OCI-LY1 (cell line): ENCODE results near the gene PPIE.
"Not testable (repeated sequence)": the region's sequence is repeated elsewhere in the genome, so short reads cannot be mapped to it uniquely, and the experiment has no call there.

Source experiments
- H2AFZ ChIP-seq: fragments of 200-600 bp; sonication (generic), shearing (Covaris generic); 2 replicates; pipeline ENCODE4 v1.6.0; 2014; ENCODE audit warnings: antibody characterized with exemption, mild to moderate bottlenecking, low read length
- H3F3A ChIP-seq: fragments of 200-600 bp; sonication (generic), shearing (Covaris generic); 2 replicates; pipeline ENCODE4 v1.6.0; 2014; ENCODE audit warnings: mild to moderate bottlenecking, antibody characterized with exemption, low read length, moderate library complexity; ENCODE audit not compliant: insufficient read depth
- H3K27ac ChIP-seq: fragments of 200-600 bp; sonication (generic); 2 replicates; pipeline ENCODE4 v1.5.1; 2014; ENCODE audit warnings: low read length, mixed run types, mild to moderate bottlenecking, low read depth; ENCODE audit not compliant: poor library complexity, severe bottlenecking
- H3K27me3 ChIP-seq: fragments of 200-600 bp; sonication (generic); 2 replicates; pipeline ENCODE4 v1.6.0; 2014; ENCODE audit warnings: antibody characterized with exemption, mild to moderate bottlenecking, low read length, moderate library complexity; ENCODE audit not compliant: insufficient read depth
- H3K36me3 ChIP-seq: fragments of 200-600 bp; sonication (generic); 2 replicates; pipeline ENCODE4 v1.6.1; 2014; ENCODE audit warnings: mild to moderate bottlenecking, antibody characterized with exemption, low read length, moderate library complexity, mixed read lengths; ENCODE audit not compliant: insufficient read depth
- H3K4me1 ChIP-seq: fragments of 200-600 bp; sonication (generic); 2 replicates; pipeline ENCODE4 v1.5.1; 2014; ENCODE audit warnings: mild to moderate bottlenecking, low read length, moderate library complexity; ENCODE audit not compliant: insufficient read depth, severe bottlenecking
- H3K4me2 ChIP-seq: fragments of 200-600 bp; sonication (generic), shearing (Covaris generic); 2 replicates; pipeline ENCODE4 v1.6.1; 2014; ENCODE audit warnings: low read length
- H3K4me3 ChIP-seq: fragments of 200-600 bp; sonication (generic); 2 replicates; pipeline ENCODE4 v1.5.1; 2014; ENCODE audit warnings: low read length, low read depth, mild to moderate bottlenecking, mixed read lengths; ENCODE audit not compliant: poor library complexity, severe bottlenecking
- H3K79me2 ChIP-seq: fragments of 200-600 bp; shearing (Covaris generic); 2 replicates; pipeline ENCODE4 v1.6.1; 2016; ENCODE audit warnings: mixed run types, low read length, mixed read lengths; ENCODE audit not compliant: insufficient read depth
- H3K9ac ChIP-seq: fragments of 200-600 bp; sonication (generic), shearing (Covaris generic); 2 replicates; pipeline ENCODE4 v1.6.1; 2014; ENCODE audit warnings: mild to moderate bottlenecking, low read length, mixed read lengths
- H3K9me2 ChIP-seq: fragments of 200-600 bp; sonication (generic), shearing (Covaris generic); 2 replicates; pipeline ENCODE4 v1.6.1; 2014; ENCODE audit warnings: low read depth, mild to moderate bottlenecking, low read length, mixed read lengths
- H3K9me3 ChIP-seq: fragments of 200-600 bp; shearing (Covaris generic); 2 replicates; pipeline ENCODE4 v1.6.1; 2014; ENCODE audit warnings: low read length, mixed read lengths
- H4K20me1 ChIP-seq: fragments of 200-600 bp; sonication (generic), shearing (Covaris generic); 2 replicates; pipeline ENCODE4 v1.6.0; 2016; ENCODE audit warnings: mild to moderate bottlenecking, low read length; ENCODE audit not compliant: insufficient read depth
- CTCF ChIP-seq: fragments of 200-600 bp; sonication (generic), shearing (Covaris generic); IDR thresholded peaks from 2 replicates; pipeline ENCODE4 v1.5.1; 2017; ENCODE audit warnings: mild to moderate bottlenecking, antibody characterized with exemption, low read length, moderate library complexity, mixed read lengths
- EZH2 ChIP-seq: fragments of 200-600 bp; sonication (generic), shearing (Covaris generic); IDR thresholded peaks from 2 replicates; pipeline ENCODE4 v1.8.0; 2017; ENCODE audit warnings: borderline replicate concordance, mixed run types, mild to moderate bottlenecking, antibody characterized with exemption, low read length, moderate library complexity, mixed read lengths

The PPIE gene

GRCh38 chr1:39782103-39782502 lies 43.4 kb downstream of the PPIE start:
- H3K4me2 ChIP-seq, result no peak overlapping the region
- no peaks in the 10 kb centered on the region for H3K79me2 ChIP-seq

GRCh38 chr1:39782685-39783084 lies 44.0 kb downstream of the PPIE start:
- not testable (repeated sequence) for H3F3A ChIP-seq, H3K36me3 ChIP-seq, H3K9ac ChIP-seq, H3K4me3 ChIP-seq, H4K20me1 ChIP-seq, H3K4me1 ChIP-seq, H3K9me3 ChIP-seq, H3K9me2 ChIP-seq, H2AFZ ChIP-seq, H3K4me2 ChIP-seq, H3K27ac ChIP-seq, H3K27me3 ChIP-seq, H3K79me2 ChIP-seq

More at GRCh38 chr1:39782103-39782502, 43.4 kb downstream of the PPIE start:
- Histone ChIP-seq H4K20me1 (no peaks in the 10 kb centered on the region), H3K4me3 (no peak overlapping the region), H3K36me3 (no peaks in the 10 kb centered on the region), H3K9ac (no peak overlapping the region), H3K9me3 (no peaks in the 10 kb centered on the region), H3K4me1 (no peaks in the 10 kb centered on the region), H3F3A (no peaks in the 10 kb centered on the region), H3K27me3 (no peaks in the 10 kb centered on the region; the same call in 1 of the 2 replicates), H3K27ac (no peak overlapping the region), H3K9me2 (no peaks in the 10 kb centered on the region), H2AFZ (no peak overlapping the region)
- no peak for TF ChIP-seq EZH2
- no peak for TF ChIP-seq CTCF

GRCh38 chr1:39786303-39787107 lies 47.8 kb downstream of the PPIE start:
- not testable (repeated sequence) for H3K27ac ChIP-seq, H2AFZ ChIP-seq, H3K27me3 ChIP-seq, H4K20me1 ChIP-seq, H3K79me2 ChIP-seq, H3K9ac ChIP-seq, H3F3A ChIP-seq, H3K9me2 ChIP-seq, H3K9me3 ChIP-seq, H3K4me3 ChIP-seq, H3K4me2 ChIP-seq, H3K36me3 ChIP-seq
- peaks cover 13% of the 10 kb centered on the region for H3K4me1 ChIP-seq

GRCh38 chr1:39787108-39787375 lies 48.4 kb downstream of the PPIE start:
- H3K36me3 ChIP-seq, H3K79me2 ChIP-seq, H2AFZ ChIP-seq, H3K4me3 ChIP-seq, H3K27ac ChIP-seq, H3K9ac ChIP-seq, H3F3A ChIP-seq, H3K27me3 ChIP-seq, H3K9me3 ChIP-seq, H3K9me2 ChIP-seq, H4K20me1 ChIP-seq, H3K4me2 ChIP-seq: not testable (repeated sequence)
- H3K4me1 ChIP-seq, result peaks cover 13% of the 10 kb centered on the region
